VCaP (cell line): ENCODE results near the gene TBXA2R.
"Not testable (repeated sequence)": the region's sequence is repeated elsewhere in the genome, so short reads cannot be mapped to it uniquely, and the experiment has no call there.

ENCODE experiments used
- H3K27ac ChIP-seq: fragments of 450-650 bp; 2 replicates; pipeline ENCODE4 v1.5.1; 2017
- CTCF ChIP-seq: fragments of 450-650 bp; conservative IDR thresholded peaks from 2 replicates; pipeline ENCODE4 v1.5.1; 2017; ENCODE audit warnings: mild to moderate bottlenecking, moderate library complexity

TBXA2R gene

GRCh38 chr19:3649888-3650287 lies 43.2 kb upstream of the TBXA2R start:
- H3K27ac ChIP-seq = no peak overlapping the region
- TF ChIP-seq CTCF = no peak

GRCh38 chr19:3648037-3648905 lies 41.6 kb upstream of the TBXA2R start:
- no peak overlapping the region for H3K27ac ChIP-seq
- TF ChIP-seq CTCF = no peak

GRCh38 chr19:3647102-3647501 lies 40.4 kb upstream of the TBXA2R start:
- H3K27ac ChIP-seq = not testable (repeated sequence)

- no peak overlapping the region for H3K27ac ChIP-seq
- TF ChIP-seq CTCF = no peak
These were observed 39.8 kb upstream of the TBXA2R start for GRCh38 chr19:3646336-3647092.

- TF ChIP-seq CTCF = no peak
- H3K27ac ChIP-seq = no peak overlapping the region
These were observed 39.1 kb upstream of the TBXA2R start for GRCh38 chr19:3645726-3646125.

GRCh38 chr19:3645067-3645396 lies 38.4 kb upstream of the TBXA2R start:
- no peak for TF ChIP-seq CTCF
- no peak overlapping the region for H3K27ac ChIP-seq

GRCh38 chr19:3644351-3645066 lies 37.8 kb upstream of the TBXA2R start:
- TF ChIP-seq CTCF = no peak
- H3K27ac ChIP-seq = no peak overlapping the region
